Motor neuron (in vitro differentiated cells): ENCODE measurements around the gene SCNN1B. TPM values are rescaled to one million over a fixed set of nuclear protein-coding genes. Genes with fewer than 3 reads are reported as not detected.
A peak's percentile ranks its signal among the peaks of the same experiment; 100 is the strongest.

ENCODE experiments used
- ATAC-seq, 8 experiments: fragments of 200-7000 bp; cut with Tn5 transposase; replicated peaks in 6 of 8; 2 replicates each; pipeline ENCODE4 v1.8.0; 2021; ENCODE audit warnings: mild to moderate bottlenecking in 8 of 8, moderate library complexity in 8 of 8
- H3K27ac ChIP-seq, 2 donors: fragments of 250-450 bp; sonication (Bioruptor Pico); 2 replicates each; pipeline ENCODE4 v1.9.0; 2021; ENCODE audit warnings: antibody characterized with exemption in 2 of 2, mild to moderate bottlenecking in 2 of 2, moderate library complexity in 1 of 2
- H3K4me1 ChIP-seq, 2 donors: fragments of 250-450 bp; sonication (Bioruptor Pico); replicated peaks in 1 of 2; 2 replicates each; pipeline ENCODE4 v1.6.1; 2021; ENCODE audit warnings: antibody characterized with exemption in 2 of 2, mild to moderate bottlenecking in 2 of 2, moderate library complexity in 1 of 2
- H3K4me3 ChIP-seq, 5 donors: fragments of 250-450 bp; sonication (Bioruptor Pico); 2 replicates each; pipeline ENCODE4 v1.9.0; 2021; ENCODE audit warnings: antibody characterized with exemption in 5 of 5, mild to moderate bottlenecking in 5 of 5, moderate library complexity in 4 of 5
- WGBS, 10 experiments: fragments of 450-650 bp; shearing (Covaris generic); methylation state at CpG; one replicate each; pipeline ENCODE4 v1.0.0; 2022; 5-methylcytosine and 5-hydroxymethylcytosine counted together
- in situ Hi-C, 9 experiments: fragments of 400-800 bp; cut with MboI; loops; one replicate each; pipeline ENCODE4 v1.15.0; 2021; ENCODE audit warnings: low sequenced_read_pairs in 9 of 9, low pct_unique_long_range_greater_than_20kb in 2 of 9; ENCODE audit not compliant: unreplicated experiment in 9 of 9
- total RNA-seq, 8 experiments: library from RNA; unstranded; fragments of 300-600 nt; gene quantifications; 2 replicates each; pipeline versions ENCODE4 v1.2.3 to v1.2.4, GENCODE V29; 2022

The SCNN1B gene
- total RNA-seq, 8 experiments from 2014 or later, result 0.25 to 0.85 (median 0.59) TPM; not detected in 4

DNA sequence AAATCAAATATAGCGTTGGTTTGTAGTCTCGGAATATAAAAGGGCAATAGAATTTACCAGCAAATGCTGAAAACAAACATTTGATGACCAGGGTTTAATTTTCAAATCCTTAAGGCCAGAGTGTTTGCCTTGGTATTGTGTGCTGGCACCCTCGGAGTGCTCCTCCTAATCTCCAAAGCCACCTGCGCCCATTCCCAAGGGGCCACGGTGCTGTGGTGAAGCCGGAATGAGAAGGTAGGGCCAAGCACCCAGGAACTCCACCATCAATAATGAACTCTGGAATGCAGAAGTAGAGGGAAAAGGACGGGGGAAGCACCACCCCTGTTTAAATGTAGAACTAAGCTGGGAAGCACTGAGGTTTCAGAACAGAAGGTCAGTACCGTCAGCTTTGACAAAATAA, 99.0 kb downstream of the SCNN1B start:
- peaks cover 0 to 6% of the 10 kb centered on the region in 2 donors for H3K4me1 ChIP-seq
- no peak overlapping the region for H3K27ac ChIP-seq
- 88 to 100% (median 95%) methylated on average over 2 to 8 of the region's 8 CpGs; no CpG with 5 or more reads in 2 of the 10 experiments for WGBS, 10 experiments
- in situ Hi-C loops, result loop anchor here in 1 of 9 experiments (25.0 kb wide), 1 partner anchor 214 kb away; the partner anchor contains the start of gene SCNN1G
- no peak for ATAC-seq
- H3K4me3 ChIP-seq, result no peak overlapping the region

DNA sequence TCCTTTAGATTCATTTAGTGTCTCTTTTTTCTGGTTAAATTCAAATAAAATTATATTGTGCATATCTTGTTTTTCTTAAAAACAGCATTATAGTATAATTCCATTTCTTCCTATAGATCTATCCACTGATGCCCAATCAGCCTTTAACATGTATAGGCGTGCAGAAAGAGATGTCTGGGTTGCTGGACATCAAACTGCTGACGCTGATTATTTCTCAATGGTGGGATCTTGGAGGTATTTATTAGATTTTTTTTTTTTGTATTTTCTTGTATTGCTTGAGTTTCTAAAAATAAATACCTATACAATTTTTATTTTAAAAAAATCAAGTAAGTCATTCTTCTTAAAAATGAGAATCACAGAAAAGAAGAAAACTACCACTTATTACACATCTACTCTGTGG, 100.0 kb downstream of the SCNN1B start:
- no peak for ATAC-seq
- in situ Hi-C loops, result loop anchor here in 1 of 9 experiments (25.0 kb wide), 1 partner anchor 215 kb away; the partner anchor contains the start of gene SCNN1G

DNA sequence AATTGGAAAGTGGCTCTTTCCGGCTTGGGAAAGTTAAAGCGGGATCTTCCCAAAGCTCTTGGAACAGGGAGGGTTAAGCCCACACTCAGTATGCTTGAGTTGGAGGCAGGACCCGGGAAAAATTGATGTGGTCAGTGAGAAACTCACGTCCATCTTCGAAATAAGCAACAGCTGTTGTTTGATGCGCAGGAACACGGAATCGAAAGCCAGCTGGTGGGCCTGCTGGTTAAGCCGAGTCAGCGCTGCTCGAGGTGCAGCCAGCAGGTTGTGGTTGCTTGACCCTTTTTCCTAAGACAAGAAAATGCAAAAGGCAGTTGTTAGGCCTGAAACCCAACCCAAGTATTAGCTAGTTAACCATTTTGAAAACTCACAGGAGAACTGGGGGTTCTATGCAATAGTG, 101.4 kb downstream of the SCNN1B start:
- WGBS, 10 experiments, result 56 to 88% (median 76%) methylated on average over 3 to 11 of the region's 11 CpGs; no CpG with 5 or more reads in 2 of the 10 experiments
- in situ Hi-C loops, result loop anchor here in 1 of 9 experiments (25.0 kb wide), 1 partner anchor 216 kb away; the partner anchor contains the start of gene SCNN1G
- H3K27ac ChIP-seq, result no peak overlapping the region
- peaks cover 2 to 8% of the 10 kb centered on the region in 2 donors for H3K4me1 ChIP-seq
- H3K4me3 ChIP-seq, result no peak overlapping the region
- no peak for ATAC-seq

More for the DNA sequence above, 100.0 kb downstream of the SCNN1B start:
- WGBS, 10 experiments, result 80 to 100% (median 98%) methylated on average over 1 to 2 of the region's 2 CpGs
- Histone ChIP-seq H3K27ac (no peak overlapping the region), H3K4me3 (no peak overlapping the region), H3K4me1 (peaks cover 0 to 6% of the 10 kb centered on the region in 2 donors)

- ATAC-seq, result peak in 1 of 8 experiments; percentile 63
- 0 to 100% (median 100%) methylated on average over 1 to 2 of the region's 2 CpGs; no CpG with 5 or more reads in 3 of the 10 experiments for WGBS, 10 experiments
- peaks cover 12 to 13% of the 10 kb centered on the region in 2 donors for H3K4me1 ChIP-seq
- H3K27ac ChIP-seq, result no peak overlapping the region
- in situ Hi-C loops, result loop anchor here in 1 of 9 experiments (25.0 kb wide), 1 partner anchor 219 kb away; the partner anchor contains the start of gene SCNN1G
- H3K4me3 ChIP-seq, result no peak overlapping the region
These were observed 103.9 kb downstream of the SCNN1B start for GRCh38 chr16:23406024-23406423.

GRCh38 chr16:23406546-23407240, 104.6 kb downstream of the SCNN1B start:
- in situ Hi-C loops, result loop anchor here in 1 of 9 experiments (25.0 kb wide), 1 partner anchor 219 kb away; the partner anchor contains the start of gene SCNN1G
- Histone ChIP-seq H3K4me1 (peaks cover 12 to 13% of the 10 kb centered on the region in 2 donors), H3K27ac (no peak overlapping the region), H3K4me3 (no peak overlapping the region)
- peak in 3 of 8 experiments; percentile 47 to 65 (median 57) for ATAC-seq
- WGBS, 10 experiments, result 0 to 100% (median 83%) methylated on average over 1 to 4 of the region's 6 CpGs; no CpG with 5 or more reads in 4 of the 10 experiments

GRCh38 chr16:23407436-23408127, 105.5 kb downstream of the SCNN1B start:
- Histone ChIP-seq H3K27ac (no peak overlapping the region), H3K4me3 (no peak overlapping the region), H3K4me1 (peaks cover 12 to 13% of the 10 kb centered on the region in 2 donors)
- no peak for ATAC-seq
- in situ Hi-C loops, result loop anchor here in 1 of 9 experiments (25.0 kb wide), 1 partner anchor 220 kb away; the partner anchor contains the start of gene SCNN1G
- WGBS, 10 experiments, result 80 to 100% (median 92%) methylated on average over 1 to 5 of the region's 9 CpGs; no CpG with 5 or more reads in 4 of the 10 experiments

- in situ Hi-C loops, result loop anchor here in 1 of 9 experiments (25.0 kb wide), 1 partner anchor 221 kb away; the partner anchor contains the start of gene SCNN1G
- peak in 6 of 8 experiments; percentile 1 to 52 (median 15) for ATAC-seq
- H3K4me1 ChIP-seq, result peaks cover 12 to 13% of the 10 kb centered on the region in 2 donors
- no peak overlapping the region for H3K4me3 ChIP-seq
- H3K27ac ChIP-seq, result peak overlapping the region; percentile 33 to 75
- 67 to 85% (median 82%) methylated on average over 2 to 4 of the region's 21 CpGs; no CpG with 5 or more reads in 5 of the 10 experiments for WGBS, 10 experiments
These were observed 106.2 kb downstream of the SCNN1B start for GRCh38 chr16:23408242-23408822.

GRCh38 chr16:23408823-23409298, 106.8 kb downstream of the SCNN1B start:
- H3K27ac ChIP-seq, result peak overlapping the region; percentile 33 to 75
- in situ Hi-C loops, result loop anchor here in 1 of 9 experiments (25.0 kb wide), 1 partner anchor 222 kb away; the partner anchor contains the start of gene SCNN1G
- H3K4me1 ChIP-seq, result peaks cover 12 to 13% of the 10 kb centered on the region in 2 donors
- WGBS, 10 experiments, result 17 to 100% (median 48%) methylated on average over 1 to 6 of the region's 7 CpGs; no CpG with 5 or more reads in 4 of the 10 experiments
- no peak overlapping the region for H3K4me3 ChIP-seq
- ATAC-seq, result peak; percentile 74 to 100 (median 99)

DNA sequence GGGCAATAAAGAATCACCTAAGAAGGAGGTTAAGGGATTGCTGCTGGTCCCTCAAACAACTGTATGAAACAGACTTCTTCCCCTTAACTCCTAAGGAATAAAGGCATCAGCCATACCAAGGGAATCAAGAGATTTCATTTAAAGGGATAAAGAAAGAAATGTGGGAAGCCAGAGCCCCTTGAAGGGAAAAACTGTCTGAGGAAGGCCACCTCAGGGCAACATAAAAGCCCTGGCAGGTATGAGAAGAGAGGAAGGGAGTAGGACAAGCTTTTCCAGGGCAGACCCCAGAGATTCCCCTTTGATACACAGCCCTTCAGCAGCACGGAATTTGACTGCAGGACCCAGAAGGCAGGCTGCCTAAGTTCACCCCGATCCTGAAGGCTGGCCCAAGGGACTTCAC, 107.4 kb downstream of the SCNN1B start:
- Histone ChIP-seq H3K4me3 (no peak overlapping the region), H3K4me1 (peaks cover 12 to 13% of the 10 kb centered on the region in 2 donors), H3K27ac (peak overlapping the region in 1 of 2 donors; percentile 75)
- no peak for ATAC-seq
- WGBS, 10 experiments, result 82 to 100% (median 95%) methylated on average over 1 to 2 of the region's 2 CpGs; no CpG with 5 or more reads in 5 of the 10 experiments
- in situ Hi-C loops, result loop anchor here in 1 of 9 experiments (25.0 kb wide), 1 partner anchor 222 kb away; the partner anchor contains the start of gene SCNN1G

DNA sequence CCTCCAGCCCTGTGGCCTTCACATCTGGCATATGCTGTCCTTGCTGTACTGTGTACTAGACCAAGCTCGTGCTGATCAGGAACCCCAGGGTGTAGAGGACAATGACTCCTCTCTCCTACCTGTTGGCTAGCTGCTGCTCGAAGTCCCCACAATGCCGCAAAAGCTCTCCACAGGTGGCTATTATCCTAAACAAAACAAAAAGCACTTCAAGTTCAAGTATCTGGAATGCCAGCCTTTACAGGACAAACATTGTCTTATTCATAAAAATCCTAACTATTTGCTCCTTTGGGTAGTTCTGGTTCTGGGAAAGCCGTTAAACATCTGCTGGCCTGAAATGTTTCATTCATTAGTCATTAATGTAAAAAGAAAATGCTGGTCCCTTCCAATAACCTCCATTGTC, 108.1 kb downstream of the SCNN1B start:
- in situ Hi-C loops, result loop anchor here in 1 of 9 experiments (25.0 kb wide), 1 partner anchor 223 kb away; the partner anchor contains the start of gene SCNN1G
- H3K4me1 ChIP-seq, result peaks cover 12 to 13% of the 10 kb centered on the region in 2 donors
- no peak overlapping the region for H3K4me3 ChIP-seq
- 68 to 100% (median 77%) methylated on average over 1 to 3 of the region's 4 CpGs; no CpG with 5 or more reads in 4 of the 10 experiments for WGBS, 10 experiments
- H3K27ac ChIP-seq, result no peak overlapping the region
- no peak for ATAC-seq

DNA sequence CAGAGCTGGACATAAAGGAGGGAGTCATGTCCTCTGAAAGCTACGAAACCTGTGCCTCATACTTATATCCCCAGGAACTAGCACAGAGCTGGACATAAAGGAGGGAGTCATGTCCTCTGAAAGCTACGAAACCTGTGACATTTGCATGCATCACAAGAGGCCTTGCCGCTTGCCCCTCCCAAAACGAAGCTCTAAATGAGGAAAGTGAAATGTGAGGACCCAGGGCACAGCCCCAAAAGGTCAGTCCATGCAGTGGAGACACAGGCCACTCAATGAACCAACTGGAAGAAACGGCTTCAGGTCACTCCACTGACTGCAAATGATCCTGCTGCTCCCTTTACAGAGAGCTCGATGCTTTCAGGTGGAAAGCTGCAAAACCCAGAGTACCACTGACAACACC, 112.6 kb downstream of the SCNN1B start:
- Histone ChIP-seq H3K4me1 (no peaks in the 10 kb centered on the region), H3K27ac (no peak overlapping the region), H3K4me3 (no peak overlapping the region)
- in situ Hi-C loops, result loop anchor here in 1 of 9 experiments (25.0 kb wide), 1 partner anchor 227 kb away; the partner anchor contains the start of gene SCNN1G
- ATAC-seq, result no peak
- 68 to 100% (median 83%) methylated on average over 2 to 5 of the region's 6 CpGs; no CpG with 5 or more reads in 4 of the 10 experiments for whole genome bisulfite sequencing, 10 experiments

- Histone ChIP-seq H3K4me3 (no peak overlapping the region), H3K27ac (no peak overlapping the region), H3K4me1 (no peaks in the 10 kb centered on the region)
- in situ Hi-C loops, result loop anchor here in 1 of 9 experiments (25.0 kb wide), 1 partner anchor 230 kb away; the partner anchor contains the start of gene SCNN1G
- 71 to 100% (median 81%) methylated on average over 1 to 5 of the region's 7 CpGs; no CpG with 5 or more reads in 3 of the 10 experiments for WGBS, 10 experiments
- ATAC-seq, result no peak
These were observed 114.7 kb downstream of the SCNN1B start for GRCh38 chr16:23416816-23417215.
